Stimulated activated naive B cell treated with anti-CD40 and anti-IgM and Interleukin-4, amounts not matched to agents 10 μg/mL and 1 μg/mL and 100 μg/mL, for 72 hours (primary cell): ENCODE data around the gene MGST3.
"Not testable (repeated sequence)": the region's sequence is repeated elsewhere in the genome, so short reads cannot be mapped to it uniquely, and the experiment has no call there.

Source experiments
- ATAC-seq, 2 donors: fragments of 150-1000 bp; cut with Tn5 transposase; replicated peaks; 2 replicates each; pipeline ENCODE4 v1.10.0; 2021; ENCODE audit warnings: moderate library complexity in 1 of 2
- DNase-seq: peaks from one replicate; pipeline ENCODE4 v3.0.0; 2021
- H3K27ac Mint-ChIP-seq: one replicate; pipeline ENCODE4 v1.8.0; 2022; ENCODE audit warnings: mild to moderate bottlenecking, mixed read lengths
- H3K27me3 Mint-ChIP-seq, 2 donors: one replicate each; pipeline ENCODE4 v1.8.0; 2022; ENCODE audit warnings: mixed read lengths in 2 of 2
- H3K36me3 Mint-ChIP-seq, 2 donors: one replicate each; pipeline ENCODE4 v1.8.0; 2022; ENCODE audit warnings: mixed read lengths in 2 of 2, mild to moderate bottlenecking in 1 of 2
- H3K4me1 Mint-ChIP-seq, 2 donors: one replicate each; pipeline ENCODE4 v1.8.0; 2022; ENCODE audit warnings: mixed read lengths in 2 of 2, mild to moderate bottlenecking in 1 of 2
- H3K4me3 Mint-ChIP-seq, 2 donors: one replicate each; pipeline ENCODE4 v1.8.0; 2022; ENCODE audit warnings: mild to moderate bottlenecking in 2 of 2, mixed read lengths in 2 of 2, moderate library complexity in 1 of 2
- H3K9me3 Mint-ChIP-seq, 2 donors: one replicate each; pipeline ENCODE4 v1.8.0; 2022; ENCODE audit warnings: mixed read lengths in 2 of 2, mild to moderate bottlenecking in 1 of 2

MGST3 gene

GRCh38 chr1:165634154-165634921, 3.3 kb downstream of the MGST3 start:
- DNase-seq, result no peak
- Mint-ChIP-seq H3K27me3 (no peaks in the 10 kb centered on the region), H3K27ac (peak overlapping the region; percentile 48), H3K9me3 (no peaks in the 10 kb centered on the region), H3K36me3 (peaks cover 0 to 11% of the 10 kb centered on the region in 2 donors), H3K4me3 (peak overlapping the region in 1 of 2 donors; percentile 22), H3K4me1 (peaks cover 17% of the 10 kb centered on the region in 2 donors)
- ATAC-seq, result no peak

- H3K27me3 Mint-ChIP-seq, result no peaks in the 10 kb centered on the region
- no peaks in the 10 kb centered on the region for H3K9me3 Mint-ChIP-seq
- no peak overlapping the region for H3K27ac Mint-ChIP-seq
- ATAC-seq (peak; percentile 10 to 15), DNase-seq (no peak)
- no peak overlapping the region for H3K4me3 Mint-ChIP-seq
- peaks cover 19% of the 10 kb centered on the region in 2 donors for H3K4me1 Mint-ChIP-seq
- H3K36me3 Mint-ChIP-seq, result peaks cover 0 to 11% of the 10 kb centered on the region in 2 donors
These were observed 4.3 kb downstream of the MGST3 start for GRCh38 chr1:165635329-165635728.

- Mint-ChIP-seq H3K4me1 (peaks cover 19% of the 10 kb centered on the region in 2 donors), H3K36me3 (peaks cover 0 to 11% of the 10 kb centered on the region in 2 donors), H3K9me3 (no peaks in the 10 kb centered on the region), H3K4me3 (no peak overlapping the region), H3K27ac (no peak overlapping the region), H3K27me3 (no peaks in the 10 kb centered on the region)
- DNase-seq (no peak), ATAC-seq (peak; percentile 10 to 26)
These were observed 4.8 kb downstream of the MGST3 start for GRCh38 chr1:165635823-165636222.

- Mint-ChIP-seq H3K9me3 (no peaks in the 10 kb centered on the region), H3K27me3 (no peaks in the 10 kb centered on the region), H3K4me1 (peaks cover 19 to 23% of the 10 kb centered on the region in 2 donors), H3K4me3 (no peak overlapping the region), H3K27ac (no peak overlapping the region), H3K36me3 (peaks cover 0 to 11% of the 10 kb centered on the region in 2 donors)
- ATAC-seq (no peak), DNase-seq (no peak)
These were observed 6.4 kb downstream of the MGST3 start for GRCh38 chr1:165637427-165637826.

- H3K27ac Mint-ChIP-seq, H3K27me3 Mint-ChIP-seq, ATAC-seq, DNase-seq, H3K9me3 Mint-ChIP-seq, H3K4me3 Mint-ChIP-seq: not testable (repeated sequence)
- H3K36me3 Mint-ChIP-seq, result peaks cover 0 to 11% of the 10 kb centered on the region in 2 donors
- H3K4me1 Mint-ChIP-seq, result peaks cover 19 to 23% of the 10 kb centered on the region in 2 donors
These were observed 7.2 kb downstream of the MGST3 start for GRCh38 chr1:165638211-165638610.

- Mint-ChIP-seq H3K27ac (peak overlapping the region; percentile 42), H3K9me3 (no peaks in the 10 kb centered on the region), H3K4me3 (no peak overlapping the region), H3K27me3 (no peaks in the 10 kb centered on the region), H3K36me3 (peaks cover 0 to 8% of the 10 kb centered on the region in 2 donors), H3K4me1 (peaks cover 8 to 16% of the 10 kb centered on the region in 2 donors)
- ATAC-seq (peak; percentile 28 to 44), DNase-seq (no peak)
These were observed 9.0 kb downstream of the MGST3 start for GRCh38 chr1:165639821-165640623.

- peaks cover 0 to 8% of the 10 kb centered on the region in 2 donors for H3K36me3 Mint-ChIP-seq
- H3K27me3 Mint-ChIP-seq, result no peaks in the 10 kb centered on the region
- DNase-seq (no peak), ATAC-seq (no peak)
- H3K4me3 Mint-ChIP-seq, result no peak overlapping the region
- no peaks in the 10 kb centered on the region for H3K9me3 Mint-ChIP-seq
- H3K27ac Mint-ChIP-seq, result no peak overlapping the region
- peaks cover 14 to 19% of the 10 kb centered on the region in 2 donors for H3K4me1 Mint-ChIP-seq
These were observed 10.4 kb downstream of the MGST3 start for GRCh38 chr1:165641231-165641987.

GRCh38 chr1:165644064-165644735, 13.2 kb downstream of the MGST3 start:
- H3K9me3 Mint-ChIP-seq, result no peaks in the 10 kb centered on the region
- peaks cover 1 to 4% of the 10 kb centered on the region in 2 donors for H3K36me3 Mint-ChIP-seq
- H3K27me3 Mint-ChIP-seq, result no peaks in the 10 kb centered on the region
- DNase-seq (no peak), ATAC-seq (no peak)
- H3K4me3 Mint-ChIP-seq, result no peak overlapping the region
- no peak overlapping the region for H3K27ac Mint-ChIP-seq
- peaks cover 16 to 28% of the 10 kb centered on the region in 2 donors for H3K4me1 Mint-ChIP-seq

GRCh38 chr1:165645654-165646366, 14.8 kb downstream of the MGST3 start:
- no peak for DNase-seq
- H3K27ac Mint-ChIP-seq, result no peak overlapping the region
- no peak overlapping the region for H3K4me3 Mint-ChIP-seq
- ATAC-seq, result peak; percentile 64 to 69
- no peaks in the 10 kb centered on the region for H3K9me3 Mint-ChIP-seq
- peaks cover 6 to 14% of the 10 kb centered on the region in 2 donors for H3K36me3 Mint-ChIP-seq
- H3K27me3 Mint-ChIP-seq, result no peaks in the 10 kb centered on the region
- H3K4me1 Mint-ChIP-seq, result peaks cover 11 to 21% of the 10 kb centered on the region in 2 donors

- Mint-ChIP-seq H3K27me3 (no peaks in the 10 kb centered on the region), H3K36me3 (peaks cover 10 to 18% of the 10 kb centered on the region in 2 donors), H3K4me1 (peaks cover 7 to 21% of the 10 kb centered on the region in 2 donors), H3K9me3 (no peaks in the 10 kb centered on the region), H3K27ac (no peak overlapping the region), H3K4me3 (no peak overlapping the region)
- DNase-seq, result no peak
- ATAC-seq, result no peak
These were observed 16.5 kb downstream of the MGST3 start for GRCh38 chr1:165647517-165647916.

GRCh38 chr1:165647970-165648369, 16.9 kb downstream of the MGST3 start:
- no peaks in the 10 kb centered on the region for H3K27me3 Mint-ChIP-seq
- H3K4me1 Mint-ChIP-seq, result peaks cover 7 to 21% of the 10 kb centered on the region in 2 donors
- H3K27ac Mint-ChIP-seq, result no peak overlapping the region
- H3K9me3 Mint-ChIP-seq, result no peaks in the 10 kb centered on the region
- DNase-seq (no peak), ATAC-seq (no peak)
- peaks cover 11 to 19% of the 10 kb centered on the region in 2 donors for H3K36me3 Mint-ChIP-seq
- no peak overlapping the region for H3K4me3 Mint-ChIP-seq

GRCh38 chr1:165648919-165649572, 18.0 kb downstream of the MGST3 start:
- no peak overlapping the region for H3K27ac Mint-ChIP-seq
- H3K27me3 Mint-ChIP-seq, result no peaks in the 10 kb centered on the region
- H3K4me3 Mint-ChIP-seq, result no peak overlapping the region
- H3K36me3 Mint-ChIP-seq, result peaks cover 16 to 24% of the 10 kb centered on the region in 2 donors
- H3K9me3 Mint-ChIP-seq, result no peaks in the 10 kb centered on the region
- H3K4me1 Mint-ChIP-seq, result peaks cover 7 to 21% of the 10 kb centered on the region in 2 donors
- ATAC-seq (no peak), DNase-seq (no peak)
